Lower lobe of right lung (tissue), 2 donors: ENCODE measurements around the gene HELZ2. TPM values are rescaled to one million over a fixed set of nuclear protein-coding genes. Genes with fewer than 3 reads are reported as not detected.

Experiments used
- ATAC-seq, 2 donors: fragments of 200-7000 bp; cut with Tn5 transposase; one replicate each; pipeline ENCODE4 v1.9.1; 2020 to 2022; ENCODE audit warnings: mild to moderate bottlenecking in 2 of 2, moderate library complexity in 2 of 2
- DNase-seq: peaks from one replicate; pipeline ENCODE4 v3.0.0-alpha.2; 2020
- H3K27ac ChIP-seq: fragments of 200-600 bp; one replicate; pipeline ENCODE4 v1.8.0; 2022
- H3K27me3 ChIP-seq: fragments of 200-600 bp; one replicate; pipeline ENCODE4 v1.8.0; 2022; ENCODE audit warnings: low read depth
- H3K36me3 ChIP-seq: fragments of 200-600 bp; one replicate; pipeline ENCODE4 v1.8.0; 2022; ENCODE audit warnings: mild to moderate bottlenecking
- H3K4me1 ChIP-seq: fragments of 200-600 bp; one replicate; pipeline ENCODE4 v1.8.0; 2022
- H3K4me3 ChIP-seq: fragments of 200-600 bp; one replicate; pipeline ENCODE4 v1.8.0; 2022; ENCODE audit warnings: mild to moderate bottlenecking
- H3K9me3 ChIP-seq: fragments of 200-600 bp; one replicate; pipeline ENCODE4 v1.8.0; 2022
- CTCF ChIP-seq: fragments of 200-600 bp; IDR thresholded peaks from one replicate; pipeline ENCODE4 v1.8.0; 2022; ENCODE audit warnings: antibody characterized with exemption, mild to moderate bottlenecking
- intact Hi-C: fragments of 100-400 bp; cut with DNase I; formaldehyde crosslinking; loops from one replicate; pipeline ENCODE4 v1.11.0; 2022
- total RNA-seq: library from RNA; stranded (reverse); fragmentation: NEBNext Ultra II Directional; extraction: Animal tissue kit (Norgen Biotek cat#: 25700); gene quantifications from one replicate; pipeline ENCODE4 v1.2.1, GENCODE V29; 2021
- donor health status: DM: no; HTN: yes; CAD: no; lungs with severe emphysema.

The HELZ2 gene
- total RNA-seq, 1 donor from 2014 or later = 59.6 TPM

- DNase-seq = no peak
- no peak overlapping the region for H3K27ac ChIP-seq
- no peak for TF ChIP-seq CTCF
These were observed 31.9 kb downstream of the HELZ2 start for GRCh38 chr20:63542031-63542559.

GRCh38 chr20:63541371-63541770 is 32.7 kb downstream of the HELZ2 start:
- TF ChIP-seq CTCF = no peak
- H3K36me3 ChIP-seq = no peaks in the 10 kb centered on the region
- H3K4me3 ChIP-seq = no peak overlapping the region
- H3K9me3 ChIP-seq = no peaks in the 10 kb centered on the region
- intact Hi-C loops = no loop called here
- no peak overlapping the region for H3K27ac ChIP-seq
- DNase-seq = no peak
- peaks cover 28% of the 10 kb centered on the region for H3K4me1 ChIP-seq
- ATAC-seq = no peak
- H3K27me3 ChIP-seq = no peaks in the 10 kb centered on the region

More at GRCh38 chr20:63542031-63542559, 31.9 kb downstream of the HELZ2 start:
- peaks cover 21% of the 10 kb centered on the region for H3K4me1 ChIP-seq
- intact Hi-C loops = no loop called here
- H3K9me3 ChIP-seq = no peaks in the 10 kb centered on the region
- no peak for ATAC-seq
- no peaks in the 10 kb centered on the region for H3K36me3 ChIP-seq
- peaks cover 5% of the 10 kb centered on the region for H3K27me3 ChIP-seq
- H3K4me3 ChIP-seq = no peak overlapping the region

GRCh38 chr20:63540417-63541186 is 33.4 kb downstream of the HELZ2 start:
- Histone ChIP-seq H3K27ac (no peak overlapping the region), H3K4me1 (peaks cover 30% of the 10 kb centered on the region), H3K9me3 (no peaks in the 10 kb centered on the region), H3K27me3 (no peaks in the 10 kb centered on the region), H3K36me3 (no peaks in the 10 kb centered on the region), H3K4me3 (no peak overlapping the region)
- ATAC-seq (no peak), DNase-seq (no peak)
- intact Hi-C loops = no loop called here
- no peak for TF ChIP-seq CTCF

GRCh38 chr20:63539441-63540370 is 34.3 kb downstream of the HELZ2 start:
- TF ChIP-seq CTCF = no peak

GRCh38 chr20:63539092-63539430 is 35.0 kb downstream of the HELZ2 start:
- DNase-seq = no peak
- intact Hi-C loops = no loop called here
- Histone ChIP-seq H3K27ac (peak overlapping the region; percentile 88), H3K36me3 (no peaks in the 10 kb centered on the region), H3K27me3 (peaks cover 6% of the 10 kb centered on the region), H3K4me3 (no peak overlapping the region), H3K4me1 (peaks cover 40% of the 10 kb centered on the region), H3K9me3 (no peaks in the 10 kb centered on the region)
- no peak for TF ChIP-seq CTCF
- ATAC-seq = no peak

More at GRCh38 chr20:63539441-63540370, 34.3 kb downstream of the HELZ2 start:
- Histone ChIP-seq H3K27me3 (peaks cover 6% of the 10 kb centered on the region), H3K4me3 (no peak overlapping the region), H3K27ac (no peak overlapping the region), H3K9me3 (no peaks in the 10 kb centered on the region), H3K36me3 (no peaks in the 10 kb centered on the region), H3K4me1 (peaks cover 34% of the 10 kb centered on the region)
- DNase-seq = no peak
- no peak for ATAC-seq
- intact Hi-C loops = no loop called here
